Measurements from ENCODE around the gene DLG5.

DLG5 gene

GRCh38 chr10:77890097-77890496 lies 36.5 kb downstream of the DLG5 start:
- DNase-seq, result no peak

- no peak for DNase-seq
Measured at GRCh38 chr10:77889277-77889903, 37.2 kb downstream of the DLG5 start.

GRCh38 chr10:77888356-77888703 lies 38.2 kb downstream of the DLG5 start:
- no peak for DNase-seq

GRCh38 chr10:77887631-77888355 lies 38.8 kb downstream of the DLG5 start:
- no peak for DNase-seq

GRCh38 chr10:77886795-77887355 lies 39.7 kb downstream of the DLG5 start:
- DNase-seq, result no peak

GRCh38 chr10:77884181-77884580 lies 42.4 kb downstream of the DLG5 start:
- DNase-seq, result no peak

GRCh38 chr10:77881636-77882035 lies 44.9 kb downstream of the DLG5 start:
- DNase-seq, result no peak

- DNase-seq, result no peak
Measured at GRCh38 chr10:77881222-77881621, 45.3 kb downstream of the DLG5 start.

- DNase-seq, result no peak
Measured at GRCh38 chr10:77879710-77880109, 46.8 kb downstream of the DLG5 start.

GRCh38 chr10:77879065-77879464 lies 47.5 kb downstream of the DLG5 start:
- no peak for DNase-seq

- DNase-seq, result peak; percentile 8
Measured at GRCh38 chr10:77877441-77878344, 48.9 kb downstream of the DLG5 start.

GRCh38 chr10:77875730-77876129 lies 50.8 kb downstream of the DLG5 start:
- DNase-seq, result no peak

- DNase-seq, result no peak
Measured at GRCh38 chr10:77874872-77875271, 51.7 kb downstream of the DLG5 start.

- DNase-seq, result peak; percentile 57
Measured at GRCh38 chr10:77873536-77874380, 52.8 kb downstream of the DLG5 start.

GRCh38 chr10:77872947-77873535 lies 53.5 kb downstream of the DLG5 start:
- no peak for DNase-seq

GRCh38 chr10:77872151-77872946 lies 54.2 kb downstream of the DLG5 start:
- DNase-seq, result no peak

- no peak for DNase-seq
Measured at GRCh38 chr10:77869626-77870420, 56.7 kb downstream of the DLG5 start.

GRCh38 chr10:77868523-77868922 lies 58.0 kb downstream of the DLG5 start:
- no peak for DNase-seq

GRCh38 chr10:77867124-77867719 lies 59.3 kb downstream of the DLG5 start:
- no peak for DNase-seq

GRCh38 chr10:77866598-77866997 lies 60.0 kb downstream of the DLG5 start:
- DNase-seq, result no peak
